PFSK-1 (cell line): Measurements from ENCODE around the gene ZNF566.

Source experiments
- FOXP2 ChIP-seq: optimal IDR thresholded peaks from 2 replicates; pipeline ENCODE3; 2011; ENCODE audit warnings: borderline replicate concordance, control low read depth, inconsistent platforms; ENCODE audit not compliant: insufficient read depth; ENCODE audit errors: extremely low read length, extremely low read depth
- POLR2AphosphoS5 ChIP-seq: IDR thresholded peaks from 2 replicates; pipeline ENCODE4 v1.6.1; 2012; ENCODE audit warnings: low read depth, mild to moderate bottlenecking, control low read depth, low read length, moderate library complexity
- REST ChIP-seq, 2 experiments: IDR thresholded peaks; 2 replicates each; pipeline versions ENCODE4 v1.6.1 to v1.8.0; 2011 to 2012; ENCODE audit warnings: low read depth in 2 of 2, low read length in 2 of 2, control low read depth in 1 of 2, inconsistent platforms in 1 of 2, mild to moderate bottlenecking in 1 of 2, moderate library complexity in 1 of 2; ENCODE audit not compliant: insufficient read depth in 1 of 2
- SIN3A ChIP-seq: IDR thresholded peaks from 2 replicates; pipeline ENCODE4 v1.6.1; 2012; ENCODE audit warnings: mild to moderate bottlenecking, low read length, moderate library complexity, borderline replicate concordance; ENCODE audit not compliant: insufficient read depth
- TAF1 ChIP-seq: IDR thresholded peaks from 2 replicates; pipeline ENCODE4 v1.6.1; 2012; ENCODE audit warnings: low read length, control low read depth, borderline replicate concordance; ENCODE audit not compliant: insufficient read depth

ZNF566 gene

GRCh38 chr19:36398571-36398970, 90.8 kb downstream of the ZNF566 start:
- TF ChIP-seq REST (IDR thresholded peaks at IDR 0.05; ENCODE audit: insufficient read depth in 1 of 2, low read depth in 2 of 2, low read length in 2 of 2) (no peak), FOXP2 (no peak), TAF1 (no peak), SIN3A (no peak), POLR2AphosphoS5 (no peak)
